ENCODE results near the gene TAF5L.
"Not testable (repeated sequence)": the region's sequence is repeated elsewhere in the genome, so short reads cannot be mapped to it uniquely, and the experiment has no call there.

The TAF5L gene

DNA sequence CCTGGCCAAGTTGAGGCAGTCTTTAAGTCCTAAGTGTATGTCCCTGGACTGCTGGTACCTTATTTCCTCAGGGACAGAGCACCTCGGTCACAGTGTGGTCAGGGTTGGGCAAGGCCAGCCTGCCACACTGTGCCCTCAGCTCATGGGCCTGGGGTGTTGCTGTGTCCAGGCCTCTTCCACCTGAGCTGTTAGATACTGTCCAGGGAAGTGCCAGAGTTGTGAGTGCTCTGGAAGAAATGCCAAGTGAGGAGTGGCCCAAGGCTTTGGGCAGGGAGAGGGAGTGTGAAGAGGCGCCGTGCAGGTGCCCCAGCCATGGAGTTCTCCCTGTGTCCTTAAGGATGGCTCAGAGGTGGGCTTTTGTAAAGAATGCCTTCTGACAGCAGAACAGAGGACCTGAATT, 15.4 kb upstream of the TAF5L start:
- no peak for DNase-seq

DNA sequence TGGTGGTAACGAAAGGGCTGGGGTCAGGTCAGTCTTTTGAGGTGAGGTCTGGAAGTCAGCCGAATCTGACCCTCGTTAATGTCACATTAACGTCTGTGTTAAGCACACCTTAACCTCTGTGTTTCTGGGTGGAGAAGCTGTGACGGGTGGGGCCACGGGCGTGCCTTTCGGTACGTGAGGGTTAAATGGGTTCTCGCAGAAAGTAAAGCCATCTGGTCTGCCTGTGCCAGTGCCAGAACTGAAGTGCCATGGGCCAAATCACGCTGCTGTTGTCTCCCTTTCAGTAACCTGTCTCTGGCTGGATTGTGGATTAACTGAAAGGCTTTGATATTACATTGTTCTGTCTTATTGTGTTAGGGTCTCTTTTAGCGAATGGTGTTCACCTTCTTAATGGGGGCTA, 14.5 kb upstream of the TAF5L start:
- DNase-seq = no peak

DNA sequence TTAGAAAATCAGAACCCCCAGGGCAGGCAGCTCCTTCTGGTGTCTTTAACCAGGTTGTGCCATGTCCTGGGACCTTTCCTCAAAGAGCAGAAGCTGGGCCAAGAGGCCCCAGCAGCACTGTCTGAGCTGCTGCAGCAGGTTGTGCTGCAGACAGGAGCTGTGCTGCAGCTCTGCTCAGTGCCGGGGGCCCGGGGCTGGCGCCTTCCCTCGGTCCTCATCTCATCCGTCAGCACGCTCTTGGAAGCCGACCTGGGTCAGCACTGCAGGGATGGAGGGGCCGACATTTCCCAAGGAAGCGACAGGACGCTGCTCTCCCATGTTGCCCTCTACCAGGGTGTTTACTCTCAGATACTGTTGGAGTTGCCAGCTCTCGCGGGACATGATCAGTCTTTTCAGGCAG, 11.8 kb upstream of the TAF5L start:
- no peak for DNase-seq

DNA sequence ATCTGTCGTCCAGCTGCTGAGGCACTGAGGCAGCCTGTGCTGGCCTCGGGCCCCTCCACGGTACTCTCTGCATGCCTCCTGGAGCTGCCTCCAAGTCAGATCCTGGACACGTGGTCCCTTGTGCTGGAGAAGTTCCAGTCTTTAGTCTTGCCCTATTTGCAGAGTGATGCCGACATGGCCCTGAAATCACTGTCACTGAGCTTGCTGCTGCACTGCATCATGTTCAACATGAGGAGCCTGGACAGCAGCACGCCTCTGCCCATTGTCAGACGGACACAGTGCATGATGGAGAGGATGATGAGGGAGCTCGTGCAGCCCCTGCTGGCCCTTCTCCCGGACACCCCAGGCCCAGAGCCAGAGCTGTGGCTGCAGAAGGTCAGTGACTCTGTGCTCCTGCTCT, 10.1 kb upstream of the TAF5L start:
- DNase-seq = no peak

DNA sequence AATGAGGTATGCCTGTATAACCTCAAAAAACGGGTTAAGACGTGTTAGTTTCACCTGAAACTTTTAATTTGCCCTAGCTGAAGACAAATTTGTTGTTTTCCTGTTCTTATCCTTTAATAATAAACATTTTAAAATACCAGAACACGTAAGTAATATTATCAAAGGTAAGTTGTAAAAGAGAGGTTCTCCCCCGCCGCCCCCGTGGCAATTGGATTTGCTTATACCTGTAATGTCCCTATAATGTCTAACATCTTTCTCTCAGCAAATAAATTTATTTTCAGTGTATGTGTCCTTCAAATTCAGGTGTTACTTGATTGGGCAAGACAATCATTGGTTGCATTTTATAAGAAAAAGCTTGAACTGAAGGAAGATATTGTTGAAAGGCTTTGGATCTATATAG, 6.0 kb upstream of the TAF5L start:
- no peak for DNase-seq

DNA sequence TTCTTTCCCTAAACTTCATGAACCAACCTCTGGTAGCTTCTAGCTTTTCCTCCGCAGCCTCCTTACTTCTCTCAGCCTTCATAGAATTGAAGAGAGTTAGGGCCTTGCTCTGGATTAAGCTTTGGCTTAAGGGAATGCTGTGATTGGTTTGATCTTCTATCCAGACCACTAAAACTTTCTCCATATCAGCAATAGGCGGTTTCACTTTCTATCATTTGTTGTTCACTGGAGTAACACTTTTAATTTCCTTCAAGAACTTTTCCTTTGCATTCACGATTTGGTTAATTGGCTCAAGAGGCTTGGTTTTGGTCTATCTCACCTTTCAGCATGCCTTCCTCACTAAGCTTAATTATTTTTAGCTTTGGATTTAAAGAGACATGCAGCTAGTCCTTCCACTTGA, 5.2 kb upstream of the TAF5L start:
- no peak for DNase-seq

DNA sequence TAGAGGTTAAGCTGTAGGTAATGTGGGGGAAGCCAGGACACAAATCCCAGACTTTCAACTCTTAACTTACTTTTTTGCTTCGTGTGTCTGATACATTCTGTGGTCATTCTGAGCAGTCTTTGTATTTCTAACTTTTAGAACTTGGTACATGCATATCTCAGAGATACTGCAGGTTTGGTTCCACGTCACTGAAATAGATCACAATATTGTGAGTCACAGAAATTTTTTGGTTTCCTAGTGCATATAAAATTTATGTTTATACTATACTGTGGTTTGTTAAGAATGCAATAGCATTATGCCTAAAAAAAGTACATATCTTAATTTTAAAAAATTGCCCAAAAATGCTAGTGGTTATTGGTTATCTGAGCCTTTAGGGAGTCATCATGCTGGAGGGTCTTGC, 3.3 kb upstream of the TAF5L start:
- DNase-seq = no peak

DNA sequence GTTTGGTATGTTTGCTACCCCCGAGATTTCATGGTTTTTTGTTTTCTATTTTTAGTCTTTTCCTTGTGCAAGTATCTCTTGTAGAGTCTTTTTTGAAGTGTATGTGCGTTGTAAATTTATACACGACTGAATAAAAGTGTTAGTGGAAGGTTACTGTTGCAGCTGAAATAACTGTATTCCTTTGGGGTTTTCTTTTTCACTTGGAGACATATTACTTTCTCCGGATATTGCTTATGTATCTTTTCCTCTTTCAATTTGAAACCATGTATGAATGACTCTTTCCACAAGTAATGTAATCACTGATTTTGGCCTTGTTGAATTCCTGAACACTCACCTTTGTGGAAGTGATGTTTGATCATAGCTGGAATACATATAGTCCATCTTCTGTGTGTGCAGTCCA, 1.1 kb upstream of the TAF5L start:
- DNase-seq = no peak

DNA sequence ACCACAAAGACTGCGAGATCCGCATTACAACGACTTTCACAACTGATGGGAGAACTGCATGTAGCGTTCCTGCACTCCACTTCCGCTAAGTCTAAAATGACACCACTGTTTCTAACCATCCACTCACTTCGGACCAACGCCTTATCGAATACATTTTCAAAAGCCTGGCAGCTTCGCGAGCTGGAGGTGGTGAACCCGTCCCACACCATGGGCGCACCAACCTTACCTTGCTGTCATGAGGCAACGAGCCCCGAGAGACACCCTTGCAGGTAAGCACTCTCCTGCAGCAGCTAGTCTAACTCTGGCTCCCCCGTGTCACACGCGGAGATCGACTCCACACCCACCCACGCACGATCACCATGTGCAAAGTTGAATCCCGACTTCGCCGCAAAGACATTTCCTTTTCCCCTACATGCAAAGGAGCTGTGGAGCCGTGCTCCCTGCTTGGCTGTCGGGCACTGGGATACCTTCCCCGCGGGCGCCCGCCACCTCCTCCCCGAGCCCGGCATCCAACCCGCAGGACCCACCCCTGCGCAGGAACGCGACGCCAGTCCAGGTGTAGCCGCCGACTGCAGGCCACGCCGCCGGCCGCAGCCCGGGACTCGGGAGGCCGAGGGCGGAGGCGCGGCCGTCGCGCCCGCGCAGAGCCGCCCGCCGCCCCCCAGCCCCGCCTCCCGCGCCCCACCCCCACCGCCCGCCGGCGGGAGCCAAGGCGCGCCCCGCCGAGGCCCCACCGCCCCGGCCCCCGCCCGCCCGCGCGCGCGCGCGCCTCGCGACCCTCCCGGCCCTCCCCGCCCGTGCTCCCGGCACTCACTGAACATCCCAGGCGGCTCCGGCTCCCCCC, 629 bp downstream of the TAF5L start:
- DNase-seq = no peak

DNA sequence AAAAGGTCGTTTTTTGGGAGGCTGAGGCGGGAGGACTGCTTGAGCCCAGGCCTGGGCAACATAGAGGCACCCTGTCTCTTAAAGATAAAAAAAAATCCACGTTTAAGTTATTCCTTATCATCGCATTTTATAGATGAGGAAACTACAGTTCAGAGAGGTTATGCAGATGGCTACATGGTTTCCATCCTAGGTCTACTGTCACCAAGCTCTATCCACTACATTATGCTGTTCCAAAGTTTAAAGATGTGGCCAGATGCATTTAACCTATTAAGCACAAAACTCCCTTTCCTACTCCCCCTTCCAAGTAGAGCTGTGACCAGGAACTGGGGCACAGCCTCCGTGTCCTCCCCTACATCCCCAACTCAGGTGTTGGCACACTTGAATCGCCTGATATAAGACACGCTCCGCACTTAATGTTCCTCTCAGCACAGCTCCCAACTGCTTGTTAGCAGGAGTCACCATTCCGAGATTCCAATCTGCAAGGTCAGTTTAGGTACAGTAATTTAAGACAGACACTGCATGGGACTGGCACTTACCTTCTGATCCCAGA, 1.3 kb downstream of the TAF5L start:
- no peak for DNase-seq

DNA sequence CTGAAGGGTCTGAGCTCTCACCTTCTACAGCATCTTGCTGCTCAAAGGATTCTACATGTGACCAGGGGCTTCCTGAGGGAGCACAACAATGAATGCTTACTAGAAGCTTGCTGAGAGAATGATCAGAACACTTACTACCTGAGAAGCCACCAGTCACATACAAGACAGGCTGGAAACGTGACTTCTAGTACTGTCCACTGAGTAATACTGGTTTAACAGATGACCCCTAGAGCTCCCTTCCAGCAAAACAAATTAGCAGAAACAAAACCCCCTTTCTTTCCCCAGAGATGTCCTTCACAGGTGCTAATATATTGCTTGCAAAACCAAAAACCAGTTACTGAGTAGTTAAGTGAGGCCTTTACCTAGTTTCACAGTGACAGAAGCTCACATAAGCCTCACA, 2.1 kb downstream of the TAF5L start:
- no peak for DNase-seq

DNA sequence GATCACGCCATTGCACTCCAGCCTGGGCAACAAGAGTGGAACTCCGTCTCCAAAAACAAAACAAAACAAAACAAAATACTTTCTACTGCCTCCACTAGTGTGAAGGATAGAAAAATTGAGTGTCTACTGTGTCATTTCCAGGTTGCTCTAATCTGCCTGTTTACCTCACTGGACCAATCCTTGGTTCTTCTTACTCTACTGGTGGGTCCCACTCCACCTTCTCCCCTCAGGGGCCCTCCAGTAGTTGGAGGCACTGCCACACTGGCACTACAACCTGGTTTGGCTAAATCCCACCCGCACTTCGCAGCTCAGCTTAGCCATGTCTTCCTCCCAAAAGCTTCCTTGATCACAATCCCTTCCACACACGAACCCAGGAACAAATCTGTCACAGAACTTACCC, 2.7 kb downstream of the TAF5L start:
- DNase-seq = no peak

DNA sequence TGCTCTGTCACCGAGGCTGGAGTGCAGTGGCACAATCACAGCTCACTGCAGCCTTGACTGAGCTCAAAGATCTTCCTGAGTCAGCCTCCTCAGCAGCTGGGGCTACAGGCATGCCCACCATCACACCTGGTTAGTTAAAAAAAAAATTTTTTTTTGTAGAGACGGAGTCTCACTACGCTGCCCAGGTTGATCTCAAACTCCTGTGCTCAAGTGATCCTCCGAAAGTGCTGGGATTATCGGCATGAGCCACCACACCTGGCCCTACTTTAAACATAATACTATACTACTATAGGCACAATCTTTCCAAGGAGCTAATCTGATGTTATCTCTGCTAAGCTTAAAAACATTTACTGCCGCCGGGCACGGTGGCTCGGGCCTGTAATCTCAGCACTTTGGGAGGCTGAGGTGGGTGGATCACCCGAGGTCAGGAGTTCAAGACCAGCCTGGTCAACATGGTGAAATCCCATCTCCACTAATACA, 3.2 kb downstream of the TAF5L start:
- not testable (repeated sequence) for DNase-seq

DNA sequence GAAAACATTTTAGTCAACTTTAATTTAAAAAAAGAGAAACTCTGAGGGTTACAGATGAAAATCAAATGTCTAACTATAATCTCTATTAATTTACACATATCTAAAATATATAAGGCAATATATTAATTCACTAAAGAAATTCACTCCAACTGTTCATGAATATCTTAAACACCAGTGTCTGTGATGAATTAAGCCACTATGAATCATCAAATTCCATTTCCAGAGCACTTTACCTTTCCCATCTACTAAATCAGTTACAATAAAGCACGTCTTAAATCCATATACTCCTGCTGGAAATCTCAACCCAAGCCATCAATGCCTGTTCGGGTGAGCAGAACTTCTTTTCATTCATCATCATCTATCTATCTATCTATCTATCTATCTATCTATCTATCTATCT, 4.3 kb downstream of the TAF5L start:
- no peak for DNase-seq

DNA sequence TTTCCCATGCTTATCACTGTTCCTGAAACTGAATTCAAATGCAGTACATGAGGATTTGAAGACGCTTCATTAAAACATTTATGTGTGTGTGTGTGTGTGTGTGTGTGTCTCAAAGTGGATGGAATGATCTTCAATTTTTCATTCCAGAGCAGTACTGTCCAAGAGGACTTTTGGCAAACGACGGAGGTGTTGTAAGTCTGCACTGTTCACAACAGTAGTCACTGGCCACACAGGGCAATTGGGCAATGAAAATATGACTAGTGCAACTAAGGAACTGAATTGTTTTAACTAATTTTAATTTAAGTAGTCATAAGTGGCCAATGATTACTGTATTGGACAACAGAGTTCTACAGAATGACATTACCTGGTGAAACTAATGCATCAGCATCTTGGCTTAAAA, 5.0 kb downstream of the TAF5L start:
- no peak for DNase-seq

DNA sequence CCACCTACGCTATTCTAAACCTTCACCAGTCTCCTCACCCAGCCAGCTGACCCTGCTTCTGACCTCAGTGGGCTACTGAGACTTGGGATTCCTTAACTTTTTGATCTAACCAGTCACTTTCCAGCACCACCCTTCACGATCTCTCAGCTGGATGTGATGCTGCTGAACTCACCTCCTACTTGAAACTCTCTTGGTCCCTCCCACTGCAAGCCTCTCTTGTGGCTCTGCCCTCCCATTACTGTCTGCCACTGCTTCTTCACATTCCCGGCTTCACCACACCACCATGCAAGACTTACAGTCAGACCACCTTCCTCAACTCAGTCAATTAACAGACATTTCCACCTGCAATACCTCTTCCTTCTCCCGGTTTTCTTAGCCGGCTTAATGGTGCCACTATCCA, 6.3 kb downstream of the TAF5L start:
- DNase-seq = no peak

DNA sequence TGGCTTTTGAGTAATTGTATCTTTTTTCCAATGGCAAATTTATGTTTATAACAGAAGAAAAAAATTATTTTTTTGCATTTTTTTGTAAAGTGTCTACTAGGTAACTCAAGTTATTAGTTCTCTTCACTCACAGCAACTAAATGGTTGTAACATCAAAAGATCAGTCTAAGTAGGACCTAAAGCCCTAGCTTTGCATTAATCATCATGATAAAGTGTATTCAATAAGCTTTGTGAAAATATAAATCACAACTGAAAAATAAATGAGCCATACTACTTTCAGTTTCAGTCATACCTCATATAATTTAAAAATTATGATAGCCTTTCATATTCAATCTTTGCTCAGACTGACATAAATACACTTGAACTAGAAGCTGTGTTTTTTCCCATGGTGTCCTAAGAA, 6.9 kb downstream of the TAF5L start:
- DNase-seq = no peak

DNA sequence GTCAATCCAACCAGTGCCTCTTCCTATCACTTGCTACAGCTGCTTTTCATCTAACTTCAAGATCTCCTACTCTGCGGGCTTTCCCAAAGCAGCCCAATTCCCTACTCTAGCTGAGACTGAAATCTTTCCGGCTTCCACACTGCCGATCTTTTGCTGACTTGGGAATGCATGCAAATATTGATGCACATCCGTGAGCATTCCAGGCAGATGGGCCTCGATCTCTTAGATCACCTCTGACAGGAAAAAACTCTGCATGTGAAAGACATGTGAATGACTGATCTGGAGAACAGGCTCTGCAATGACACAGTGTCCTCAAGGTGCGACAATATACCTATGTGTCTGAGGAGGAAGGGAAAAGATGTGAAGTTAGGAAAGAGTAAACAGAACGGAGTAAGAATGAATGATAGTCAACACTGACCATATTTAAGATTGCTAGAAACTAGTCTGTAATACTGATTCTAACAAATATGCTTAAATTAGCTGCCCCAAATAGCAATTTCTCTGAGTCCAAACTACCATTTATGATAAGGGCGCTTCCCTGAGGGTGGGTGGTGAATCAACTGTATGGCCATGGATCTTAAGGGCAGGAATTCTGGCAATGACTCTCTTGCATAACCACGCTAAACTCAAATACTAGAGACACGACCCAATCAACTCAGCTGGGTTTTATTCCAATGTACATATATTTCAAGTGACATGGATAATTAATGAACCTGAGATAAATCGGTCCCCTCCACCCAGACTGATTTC, 8.4 kb downstream of the TAF5L start:
- DNase-seq = no peak

DNA sequence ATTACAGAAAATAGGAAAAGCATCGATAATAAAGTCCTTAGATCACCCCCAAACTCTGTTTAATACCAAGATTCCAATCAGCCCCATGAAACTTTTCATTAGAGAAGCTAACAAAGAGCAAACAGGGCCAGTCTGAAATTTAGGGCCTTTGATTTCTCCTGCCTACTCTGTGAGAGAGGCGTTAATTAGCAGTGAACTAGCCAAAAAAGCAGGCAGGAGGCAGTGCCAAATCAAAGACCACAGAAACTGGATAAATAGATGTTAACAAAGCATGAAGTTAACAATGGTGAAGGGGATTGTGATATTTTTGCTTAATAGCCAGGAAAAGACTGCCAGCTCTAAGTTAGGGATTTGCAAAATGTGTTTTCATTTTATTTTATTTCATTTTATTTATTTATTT, 11.2 kb downstream of the TAF5L start:
- no peak for DNase-seq

DNA sequence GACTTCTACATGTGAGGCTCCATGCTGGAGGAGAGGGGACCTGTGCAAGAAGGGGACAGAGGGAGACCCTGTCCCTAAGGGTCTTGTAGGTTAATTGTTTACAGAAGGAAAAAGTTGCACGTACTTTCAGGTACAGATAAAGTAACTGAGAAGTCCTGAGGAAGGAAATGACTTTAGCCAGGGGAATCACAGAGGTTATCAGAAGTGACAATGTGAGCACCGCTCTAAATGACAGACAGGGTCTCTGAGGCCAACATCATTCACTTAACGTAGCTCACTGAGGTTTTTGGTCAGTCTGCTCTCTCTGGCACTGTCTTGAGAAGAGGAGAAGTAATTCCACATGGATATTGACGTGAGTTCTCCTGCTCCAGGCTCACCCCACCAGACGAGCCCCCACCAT, 12.0 kb downstream of the TAF5L start:
- DNase-seq = no peak

DNA sequence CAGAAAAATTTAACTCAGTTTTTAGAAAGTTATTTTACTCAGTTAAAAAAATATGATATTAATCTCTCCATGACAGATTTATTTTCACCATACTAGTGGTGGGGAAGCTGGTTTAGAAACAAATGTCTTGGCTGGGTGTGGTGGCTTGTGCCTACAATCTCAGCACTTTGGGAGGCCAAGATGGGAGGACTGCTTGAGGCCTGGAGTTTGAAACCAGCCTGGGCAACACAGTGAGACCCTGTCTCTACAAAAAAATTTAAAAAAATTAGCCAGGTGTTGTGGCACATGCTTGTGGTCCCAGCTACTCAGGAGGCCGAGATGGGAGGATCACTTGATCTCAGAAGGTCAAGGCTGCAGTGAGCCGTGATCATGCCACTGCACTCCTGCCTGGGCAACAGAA, 17.3 kb downstream of the TAF5L start:
- no peak for DNase-seq

DNA sequence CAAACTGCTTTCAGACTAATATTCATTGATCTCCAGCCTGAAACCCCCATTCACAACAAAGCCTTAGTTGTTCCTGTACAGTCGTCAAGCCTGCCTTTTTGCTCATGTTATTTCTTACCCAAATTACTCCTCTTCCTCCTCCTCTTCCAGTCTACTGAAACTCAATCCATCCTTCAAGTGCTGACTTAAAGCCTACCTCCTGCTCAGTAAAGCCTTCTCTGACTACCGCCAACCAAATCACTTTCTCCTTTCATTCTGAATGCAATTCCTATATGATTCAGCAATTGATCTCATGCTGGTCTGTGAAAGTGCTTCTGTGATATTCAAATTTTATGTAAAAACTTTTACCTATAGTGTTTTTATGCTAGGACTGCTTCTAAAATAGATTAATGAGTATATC, 18.6 kb downstream of the TAF5L start:
- DNase-seq = no peak

DNA sequence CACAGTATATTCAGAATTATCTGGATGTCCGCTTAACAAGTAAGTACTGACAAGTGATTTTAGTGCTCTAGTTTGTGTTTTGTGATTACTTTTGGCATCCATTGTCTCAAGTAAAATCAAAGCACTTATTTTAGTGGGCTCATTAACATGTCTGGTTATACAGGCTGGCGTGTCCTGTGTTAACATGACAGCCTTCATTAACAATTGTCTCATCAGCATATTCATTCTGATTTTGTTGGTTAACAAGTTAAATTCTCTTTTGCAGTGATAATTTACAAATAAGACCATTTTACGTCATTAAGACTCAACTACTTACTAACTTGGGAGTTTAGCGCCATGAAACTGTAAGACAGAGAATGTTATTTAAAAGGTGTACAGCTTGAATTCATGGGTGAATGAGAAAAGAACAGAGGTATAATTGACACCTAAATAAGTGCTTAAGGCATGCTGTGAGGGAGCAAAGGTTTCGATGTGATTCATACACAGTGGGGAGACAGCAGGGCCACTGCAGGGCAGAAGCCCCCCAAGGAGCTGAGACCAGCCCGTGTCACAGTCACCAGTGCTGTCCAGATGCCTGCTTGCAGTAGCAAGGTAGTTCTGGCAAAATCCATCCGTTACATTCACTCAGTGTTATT, 22.4 kb downstream of the TAF5L start:
- DNase-seq = no peak

DNA sequence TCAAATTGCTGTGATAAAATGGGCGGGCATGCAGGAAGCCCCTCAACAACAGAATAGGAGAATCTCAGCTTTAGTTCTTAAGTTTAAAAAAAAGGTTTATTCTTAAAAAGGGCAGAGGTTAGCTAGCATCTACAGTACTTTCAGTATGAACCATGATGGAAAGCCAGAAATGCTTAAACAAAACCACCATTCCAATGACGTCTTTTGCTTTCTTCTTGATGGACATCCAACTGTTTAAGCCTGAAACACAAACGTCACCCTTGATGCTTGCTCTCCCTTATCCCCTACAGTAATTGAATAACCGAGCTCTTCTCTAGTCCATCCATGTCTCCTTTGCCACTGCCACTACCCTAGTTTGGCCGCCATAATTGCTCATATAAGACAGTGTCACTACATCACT, 25.7 kb downstream of the TAF5L start:
- no peak for DNase-seq

Data from cortex of kidney (tissue), 1 donor.